K562 (cell line): Measurements from ENCODE around the gene ATAD2B. TPM values are rescaled to one million over a fixed set of nuclear protein-coding genes. Genes with fewer than 3 reads are reported as not detected.

Experiments used
- ATAC-seq: fragments of 200-7000 bp; cut with Tn5 transposase; 3 replicates; pipeline ENCODE4 v1.9.1; 2020; ENCODE audit warnings: moderate library complexity
- BruUV-seq: library from RNA; stranded (reverse); fragments of 400-500 nt; replicated peaks from 2 replicates; lab custom pipeline; 2021; lab: Mats Ljungman, UMichigan
- CTCF ChIA-PET: fragments of 300-600 bp; formaldehyde crosslinking; extraction: SDS; loops from one replicate; lab custom pipeline; 2021; ENCODE audit warnings: low intra/inter-chr PET ratio; lab: Yijun Ruan, JAX
- POLR2A ChIA-PET: fragments of 300-600, 350-650 bp; sonication (Branson Sonifier 250); formaldehyde crosslinking; extraction: SDS; loops from one replicate; lab custom pipeline; 2021; ENCODE audit warnings: antibody characterized with exemption, inconsistent platforms; lab: Yijun Ruan, JAX
- DNase-seq, 4 experiments: peaks; one replicate each; pipeline versions ENCODE4 v3.0.0 to v3.0.0-alpha.2; 2011 to 2018; ENCODE audit warnings: low spot score in 3 of 4, mixed read lengths in 3 of 4; ENCODE audit errors: extremely low read depth in 1 of 4
- FAIRE-seq: peaks from 2 replicates; lab custom pipeline; 2011; peaks lifted over from hg19 to GRCh38; lab: Jason Lieb, UNC
- H2AFZ ChIP-seq: 2 replicates; pipeline ENCODE4 v1.6.0; 2011; ENCODE audit warnings: low read depth, low read length, control low read depth, inconsistent platforms
- H3K27ac ChIP-seq: fragments of 200-600 bp; 3 replicates; pipeline ENCODE4 v1.8.0; 2011; ENCODE audit warnings: low read depth, mild to moderate bottlenecking, control low read depth, inconsistent platforms, low read length, moderate library complexity, mixed read lengths; ENCODE audit errors: extremely low read depth
- H3K27me3 ChIP-seq, 2 experiments: fragments of 300-600 bp in 1 of 2; 2 replicates in 1 of 2; 3 replicates in 1 of 2; pipeline versions ENCODE4 v1.6.0 to v1.8.0; 2011; ENCODE audit warnings: inconsistent platforms in 2 of 2, low read length in 2 of 2, mild to moderate bottlenecking in 1 of 2, mixed read lengths in 1 of 2, moderate library complexity in 1 of 2; ENCODE audit not compliant: control insufficient read depth in 2 of 2, insufficient read depth in 2 of 2
- H3K36me3 ChIP-seq: fragments of 300-600 bp; 3 replicates; pipeline ENCODE4 v1.8.0; 2011; ENCODE audit warnings: mild to moderate bottlenecking, low read length, inconsistent platforms; ENCODE audit not compliant: control insufficient read depth, insufficient read depth
- H3K4me1 ChIP-seq, 2 experiments: fragments of 200-600 bp in 1 of 2; replicated peaks in 1 of 2; 2 replicates in 1 of 2; 3 replicates in 1 of 2; pipeline versions ENCODE4 v1.5.1 to v1.8.0; 2011; ENCODE audit warnings: inconsistent platforms in 2 of 2, low read length in 2 of 2, mild to moderate bottlenecking in 1 of 2, mixed read lengths in 1 of 2, moderate library complexity in 1 of 2; ENCODE audit not compliant: control insufficient read depth in 2 of 2, insufficient read depth in 2 of 2
- H3K4me2 ChIP-seq: 2 replicates; pipeline ENCODE4 v1.6.1; 2011; ENCODE audit warnings: low read length, control low read depth, inconsistent platforms, mixed read lengths; ENCODE audit not compliant: insufficient read depth
- H3K4me3 ChIP-seq: fragments of 200-600 bp; sonication (generic), shearing (Covaris generic); 2 replicates; pipeline ENCODE4 v1.5.1; 2016; ENCODE audit warnings: control low read depth, inconsistent platforms
- H3K79me2 ChIP-seq: fragments of 200-600 bp; 3 replicates; pipeline ENCODE4 v1.8.0; 2011; ENCODE audit warnings: low read length, inconsistent platforms; ENCODE audit not compliant: control insufficient read depth, insufficient read depth
- H3K9ac ChIP-seq, 2 experiments: 2 replicates each; pipeline versions ENCODE4 v1.6.0 to v1.6.1; 2011; ENCODE audit warnings: low read depth in 2 of 2, low read length in 2 of 2, control low read depth in 1 of 2, inconsistent platforms in 1 of 2, mild to moderate bottlenecking in 1 of 2, mixed read lengths in 1 of 2; ENCODE audit not compliant: insufficient read depth in 1 of 2
- H3K9me1 ChIP-seq: one replicate; pipeline ENCODE4 v1.6.0; 2011; ENCODE audit warnings: inconsistent platforms, mild to moderate bottlenecking, low read length, moderate library complexity; ENCODE audit not compliant: control insufficient read depth, insufficient read depth
- H3K9me3 ChIP-seq: replicated peaks from 2 replicates; pipeline ENCODE4 v1.5.1; 2011; ENCODE audit warnings: low read depth, low read length, inconsistent platforms; ENCODE audit not compliant: control insufficient read depth, insufficient read depth
- H4K20me1 ChIP-seq: replicated peaks from 2 replicates; pipeline ENCODE4 v1.6.1; 2011; ENCODE audit warnings: low read length, inconsistent platforms, mixed read lengths; ENCODE audit not compliant: control insufficient read depth, insufficient read depth
- ETV5 ChIP-seq: sonication (generic); formaldehyde crosslinking; IDR thresholded peaks from 2 replicates; pipeline ENCODE4 v1.4.0; 2020; ENCODE audit warnings: low read depth, mild to moderate bottlenecking, missing genetic modification reagents
- PTBP1 ChIP-seq: fragments of 200-400 bp; formaldehyde crosslinking; IDR thresholded peaks from 2 replicates; pipeline ENCODE4 v1.6.1; 2017; ENCODE audit warnings: low read depth, low read length
- PURB ChIP-seq: sonication (generic); formaldehyde crosslinking; IDR thresholded peaks from 2 replicates; pipeline ENCODE4 v1.9.0; 2021; ENCODE audit warnings: low read depth, mild to moderate bottlenecking, missing genetic modification reagents
- RBM25 ChIP-seq: fragments of 200-400 bp; formaldehyde crosslinking; IDR thresholded peaks from 2 replicates; pipeline ENCODE4 v1.6.1; 2018; ENCODE audit warnings: low read length, low read depth, moderate library complexity; ENCODE audit not compliant: severe bottlenecking
- RBM39 ChIP-seq: fragments of 200-400 bp; formaldehyde crosslinking; optimal IDR thresholded peaks from 2 replicates; pipeline ENCODE3; 2018; ENCODE audit warnings: low read depth, low read length
- whole genome bisulfite sequencing: fragments of 100-300 bp; shearing (Covaris generic); methylation state at CpG from one replicate; pipeline ENCODE4 v1.1.6; 2016; ENCODE audit warnings: low coverage, mixed read lengths; ENCODE audit not compliant: insufficient coverage; ENCODE audit errors: missing lambda C conversion rate; 5-methylcytosine and 5-hydroxymethylcytosine counted together
- in situ Hi-C: fragments of 300-500 bp; cut with MboI; formaldehyde crosslinking; loops from 4 replicates; pipeline ENCODE4 v1.15.0; 2018; ENCODE audit warnings: inconsistent platforms, mixed read lengths
- intact Hi-C: fragments of 100-400 bp; cut with micrococcal nuclease; formaldehyde crosslinking; loops from 2 replicates; pipeline ENCODE4 v1.14.2; 2022
- polyA plus RNA-seq, 8 experiments: library from polyadenylated mRNA; depleted of rRNA in 4 of 8; stranded (reverse) in 5 of 8; unstranded in 3 of 8; fragments of >200 nt; fragmentation: Nextera tagmentation in 2 of 8; fragmentation: Illumina TruSeq in 1 of 8; extraction: Ambion mirVana in 2 of 8; extraction: Trizol in 1 of 8; gene quantifications; 2 replicates each; pipeline versions ENCODE4 v1.2.1 to v1.2.3, GENCODE V29; 2011 to 2014; ENCODE audit warnings: inconsistent platforms in 1 of 8, missing spikeins in 1 of 8
- total RNA-seq, 7 experiments: library from RNA; depleted of rRNA in 6 of 7; stranded (reverse); fragments of >200 nt in 6 of 7; fragmentation: Illumina TruSeq in 2 of 7; extraction: Trizol in 2 of 7; gene quantifications; 2 replicates each; pipeline versions ENCODE4 v1.2.1 to v1.2.3, GENCODE V29; 2011 to 2021; ENCODE audit warnings: low replicate concordance in 1 of 7
- TF ChIP-seq, protein P1 (sequence below): sonication (generic); formaldehyde crosslinking; IDR thresholded peaks from 2 replicates; pipeline ENCODE4 v1.8.1; 2023; ENCODE audit warnings: mild to moderate bottlenecking, missing genetic modification reagents, moderate library complexity

The ATAD2B gene
- total and polyA plus RNA-seq, 9 of the 15 experiments (the other 6 are each of a cell fraction or from before 2014, with no cell fraction given) = 3.2 to 21.6 (median 11.4) TPM

- no peak for TF ChIP-seq PURB (CRISPR knock-in tag)
- TF ChIP-seq RBM39 = no peak
- TF ChIP-seq, protein P1, sequence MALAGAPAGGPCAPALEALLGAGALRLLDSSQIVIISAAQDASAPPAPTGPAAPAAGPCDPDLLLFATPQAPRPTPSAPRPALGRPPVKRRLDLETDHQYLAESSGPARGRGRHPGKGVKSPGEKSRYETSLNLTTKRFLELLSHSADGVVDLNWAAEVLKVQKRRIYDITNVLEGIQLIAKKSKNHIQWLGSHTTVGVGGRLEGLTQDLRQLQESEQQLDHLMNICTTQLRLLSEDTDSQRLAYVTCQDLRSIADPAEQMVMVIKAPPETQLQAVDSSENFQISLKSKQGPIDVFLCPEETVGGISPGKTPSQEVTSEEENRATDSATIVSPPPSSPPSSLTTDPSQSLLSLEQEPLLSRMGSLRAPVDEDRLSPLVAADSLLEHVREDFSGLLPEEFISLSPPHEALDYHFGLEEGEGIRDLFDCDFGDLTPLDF (CRISPR knock-in tag) = no peak
- TF ChIP-seq PTBP1 = no peak
These were observed 117.8 kb downstream of the ATAD2B start (continued) for GRCh38 chr2:23809150-23809549.

- H3K4me1 ChIP-seq = peaks cover 0 to 6% of the 10 kb centered on the region in 2 experiments; a peak in 1 of 5 replicates
- in situ Hi-C loops (no loop called here), intact Hi-C loops (no loop called here)
- CTCF ChIA-PET = no interaction called here
- no peak overlapping the region for H2AFZ ChIP-seq
- no TSS peak for BruUV-seq
- peaks cover 28% of the 10 kb centered on the region for H3K36me3 ChIP-seq
- H3K9me3 ChIP-seq = no peaks in the 10 kb centered on the region
- ATAC-seq (no peak), FAIRE-seq (no peak), DNase-seq (no peak)
- 72% methylated on average over 1 of the region's 1 CpG for WGBS
- no peak overlapping the region for H3K9ac ChIP-seq
- POLR2A ChIA-PET = interaction anchor here (0.8 to 1.2 kb wide), 2 partner anchors 11 to 56 kb away, joined by 3 read pairs; no protein-coding TSS in a partner anchor
- no peaks in the 10 kb centered on the region for H3K9me1 ChIP-seq
- H4K20me1 ChIP-seq = no peaks in the 10 kb centered on the region
- no peaks in the 10 kb centered on the region for H3K79me2 ChIP-seq
- no peak overlapping the region for H3K4me3 ChIP-seq
- no peak for TF ChIP-seq ETV5 (CRISPR knock-in tag)
- TF ChIP-seq RBM25 = peak; percentile 68
- H3K27ac ChIP-seq = no peak overlapping the region
- no peaks in the 10 kb centered on the region for H3K27me3 ChIP-seq
- H3K4me2 ChIP-seq = no peak overlapping the region
These were observed 120.2 kb downstream of the ATAD2B start for GRCh38 chr2:23806665-23807249.
